GM12864 (cell line): ENCODE results near the gene PRAME.
A peak's percentile ranks its signal among the peaks of the same experiment; 100 is the strongest.
"Not testable (repeated sequence)": the region's sequence is repeated elsewhere in the genome, so short reads cannot be mapped to it uniquely, and the experiment has no call there.

Experiments used
- DNase-seq: peaks from one replicate; pipeline ENCODE4 v3.0.0-alpha.2; 2011; ENCODE audit warnings: low read depth
- H3K4me3 ChIP-seq: 2 replicates; pipeline ENCODE4 v1.5.1; 2011; ENCODE audit warnings: mild to moderate bottlenecking, low read depth, low read length, control low read depth
- CTCF ChIP-seq: IDR thresholded peaks from 2 replicates; pipeline ENCODE4 v1.5.1; 2011; ENCODE audit warnings: low read depth, mild to moderate bottlenecking, moderate library complexity, low read length, control low read depth, inconsistent platforms; ENCODE audit errors: missing control alignments

PRAME gene

GRCh38 chr22:22558972-22559603 lies at the start of gene PRAME:
Gene PRAME, minus strand, starts transcription at chr22:22559265. Its CDS starts 2,433 bp downstream, at chr22:22556832.
- peak; percentile 90 for TF ChIP-seq CTCF
- DNase-seq: peak; percentile 51
- H3K4me3 ChIP-seq: no peak within 1 kb of the TSS

- DNase-seq, H3K4me3 ChIP-seq: not testable (repeated sequence)
Observed at GRCh38 chr22:22608022-22608421, 49.0 kb upstream of the PRAME start.

- DNase-seq: peak; percentile 22
- TF ChIP-seq CTCF: no peak
- no peak overlapping the region for H3K4me3 ChIP-seq
Observed at GRCh38 chr22:22605074-22605404, 46.0 kb upstream of the PRAME start.

GRCh38 chr22:22604326-22605073 lies 45.4 kb upstream of the PRAME start:
- no peak overlapping the region for H3K4me3 ChIP-seq
- TF ChIP-seq CTCF: no peak
- DNase-seq: no peak

- no peak overlapping the region for H3K4me3 ChIP-seq
- TF ChIP-seq CTCF: no peak
- no peak for DNase-seq
Observed at GRCh38 chr22:22603470-22603947, 44.4 kb upstream of the PRAME start.

- no peak for DNase-seq
- no peak overlapping the region for H3K4me3 ChIP-seq
- no peak for TF ChIP-seq CTCF
Observed at GRCh38 chr22:22600531-22601261, 41.6 kb upstream of the PRAME start.

GRCh38 chr22:22599248-22599647 lies 40.2 kb upstream of the PRAME start:
- no peak for DNase-seq
- TF ChIP-seq CTCF: no peak
- no peak overlapping the region for H3K4me3 ChIP-seq
